Transverse colon (tissue), 3 donors: ENCODE data around the gene INPP4B.

Experiments
- CTCF ChIP-seq, 5 experiments: fragments of 200-600 bp in 3 of 5; fragments of 450-650 bp in 2 of 5; sonication (generic) in 3 of 5; IDR thresholded peaks; 1 replicate in 2 of 5; 2 replicates in 3 of 5; pipeline ENCODE4 v1.5.1; 2016 to 2017; ENCODE audit warnings: antibody characterized with exemption in 5 of 5, inconsistent platforms in 3 of 5, mild to moderate bottlenecking in 2 of 5, moderate library complexity in 1 of 5
- EP300 ChIP-seq: sonication (generic); formaldehyde crosslinking; IDR thresholded peaks from one replicate; pipeline ENCODE4 v1.6.1; 2017; ENCODE audit warnings: antibody characterized with exemption, low read depth

GRCh38 chr4:142322996-142323395, 523.1 kb downstream of the INPP4B start:
- no peak for TF ChIP-seq CTCF (IDR thresholded peaks at IDR 0.05)
- no peak for TF ChIP-seq EP300
